ENCODE results near the gene OXER1.

- no peak for TF ChIP-seq CTCF (IDR thresholded peaks at IDR 0.05)
- TF ChIP-seq POLR2A (IDR thresholded peaks at IDR 0.05) = no peak
- TF ChIP-seq EP300 (IDR thresholded peaks at IDR 0.05) = no peak
Measured at GRCh38 chr2:42797281-42797680, 33.3 kb upstream of the OXER1 start.
